OCI-LY3 (cell line): ENCODE data around the gene TRIM63.

Experiments
- CTCF ChIP-seq: fragments of 200-600, 300-600 bp; sonication (generic); IDR thresholded peaks from 2 replicates; pipeline ENCODE4 v1.5.1; 2014; ENCODE audit warnings: antibody characterized with exemption, low read length, low read depth
- EZH2phosphoT487 ChIP-seq: fragments of 200-600 bp; shearing (Covaris generic); IDR thresholded peaks from 2 replicates; pipeline ENCODE4 v1.6.1; 2018; ENCODE audit warnings: antibody characterized with exemption, mixed run types, low read depth

DNA sequence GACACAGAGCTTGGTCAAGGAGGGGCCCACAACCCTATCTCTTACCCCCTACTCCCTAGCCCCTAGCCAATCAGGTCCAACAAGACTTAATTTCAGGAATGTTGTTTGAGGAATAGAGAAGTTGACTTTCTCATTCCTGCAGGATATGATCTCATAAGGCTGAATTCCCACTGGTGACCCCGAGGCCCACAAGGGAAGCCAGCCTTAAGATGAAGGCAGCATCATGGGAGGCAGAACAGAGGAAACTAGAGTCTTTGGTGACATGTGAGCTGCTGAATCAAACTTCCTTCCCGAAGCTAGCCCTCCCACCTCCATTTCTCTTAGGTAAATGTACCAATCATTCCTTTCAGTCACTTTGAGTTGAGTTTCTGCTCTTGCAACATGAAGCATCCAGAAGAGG is 35.1 kb upstream of the TRIM63 start:
- TF ChIP-seq CTCF (no peak), EZH2phosphoT487 (no peak)
